ENCODE results near the gene ZNF366.

Gene ZNF366

DNA sequence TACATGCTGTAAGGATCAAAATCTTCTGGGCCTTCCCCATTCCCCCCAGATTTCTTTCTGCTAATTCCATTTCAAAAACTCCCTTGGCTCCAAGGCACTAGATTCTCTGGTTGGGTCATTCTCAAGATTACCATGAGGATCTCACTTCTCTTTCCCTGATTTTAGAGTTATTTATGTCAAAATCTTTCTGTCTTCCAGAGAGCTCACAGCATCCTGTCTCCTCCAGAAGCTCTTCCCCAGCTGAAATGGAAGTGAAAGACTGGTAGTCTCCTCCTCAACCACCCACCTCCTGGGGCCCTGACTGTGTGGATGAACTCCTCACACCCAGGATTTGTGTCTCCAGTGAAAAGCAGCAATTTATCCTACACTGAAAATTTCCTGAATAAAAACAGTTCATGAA, 11.9 kb upstream of the ZNF366 start:
- no peak for DNase-seq (ENCODE audit: low spot score)

DNA sequence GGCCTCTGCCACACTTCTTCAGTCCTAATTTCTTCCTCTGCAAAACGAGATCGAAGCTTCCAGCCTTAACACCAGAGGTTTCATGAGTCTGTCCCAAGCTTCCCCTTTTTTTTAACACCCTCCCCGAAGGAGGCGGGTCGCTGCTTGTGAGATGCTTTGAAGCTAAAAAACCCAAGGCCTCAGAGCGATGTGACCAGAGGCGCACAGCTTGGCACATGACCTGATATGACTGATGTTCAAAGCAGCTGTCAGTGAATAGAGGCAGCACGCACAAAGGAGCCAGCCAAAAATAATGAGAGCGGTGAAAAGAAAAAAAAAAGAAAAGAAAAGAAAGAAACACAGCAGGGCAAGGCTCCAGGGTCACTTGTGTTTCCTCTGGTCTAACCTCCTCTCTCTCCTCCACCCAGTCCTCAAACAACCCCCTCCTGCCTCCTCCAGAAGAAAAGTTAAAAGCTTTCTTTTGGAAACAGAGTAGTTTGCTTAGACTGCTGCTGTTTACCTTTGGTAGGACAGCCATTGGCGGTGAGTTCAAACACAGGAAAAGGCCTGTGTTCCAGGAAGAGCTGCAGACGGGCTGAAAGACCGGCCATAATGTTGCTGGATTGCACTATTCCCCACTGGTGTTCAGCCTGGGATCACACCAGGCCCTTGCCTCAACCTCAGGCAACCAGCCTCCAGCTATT, 10.9 kb upstream of the ZNF366 start:
- no peak for DNase-seq (ENCODE audit: low spot score)

DNA sequence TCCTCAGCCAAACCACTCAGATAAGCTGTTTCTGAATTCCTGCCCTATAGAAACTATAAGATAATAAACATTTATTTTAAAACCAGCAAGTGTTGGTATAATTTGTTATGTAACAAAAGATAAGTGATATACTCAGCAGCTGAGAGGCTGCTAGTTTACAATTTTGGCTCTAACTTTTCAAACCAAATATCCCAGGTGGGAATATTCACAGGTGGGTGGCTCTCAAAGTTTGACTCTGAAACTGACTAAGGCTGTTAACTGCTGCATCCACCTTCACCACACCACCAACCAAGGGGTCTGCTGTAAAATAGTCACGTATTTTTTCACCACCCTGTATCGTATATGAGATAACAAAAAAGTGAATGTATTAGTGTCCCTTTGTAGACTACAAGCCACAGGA, 9.7 kb upstream of the ZNF366 start:
- no peak for DNase-seq (ENCODE audit: low spot score)

DNA sequence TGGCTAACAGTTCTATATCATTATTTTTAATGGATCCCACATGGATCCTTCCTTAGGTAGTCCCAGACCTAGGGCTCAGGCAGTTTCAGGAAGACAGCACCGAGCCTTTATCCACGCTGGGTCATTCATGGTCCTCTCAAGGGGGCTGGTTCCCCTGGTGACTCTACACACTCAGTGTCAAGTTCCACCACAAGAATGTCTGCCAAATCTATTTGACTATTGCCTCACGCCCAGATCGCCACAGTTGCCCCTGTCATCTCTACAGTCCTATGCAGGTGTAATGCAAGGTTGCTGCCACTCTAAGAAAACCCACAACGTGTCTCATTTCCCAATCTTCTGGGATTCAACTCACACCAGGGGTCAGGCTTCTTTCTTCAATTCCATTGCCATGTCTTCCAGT, 8.0 kb upstream of the ZNF366 start:
- no peak for DNase-seq (ENCODE audit: low spot score)

DNA sequence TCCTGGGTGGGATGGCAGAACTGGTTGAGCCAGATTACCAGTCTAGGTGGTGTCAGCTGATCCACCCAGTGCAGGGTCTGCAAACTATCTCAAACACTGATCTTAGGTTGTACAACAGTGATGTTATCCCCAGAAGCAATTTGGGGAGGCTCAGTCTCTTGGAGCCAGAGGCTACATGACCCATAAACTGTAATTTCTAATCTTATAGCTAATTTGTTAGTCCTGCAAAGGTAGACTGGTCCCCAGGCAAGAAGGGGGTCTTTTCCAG, 5.3 kb upstream of the ZNF366 start:
- DNase-seq (ENCODE audit: low spot score), result no peak

- DNase-seq (ENCODE audit: low spot score), result no peak
Observed at GRCh38 chr5:72511774-72512592, 4.8 kb upstream of the ZNF366 start.

GRCh38 chr5:72511366-72511765, 4.2 kb upstream of the ZNF366 start:
- DNase-seq (ENCODE audit: low spot score), result no peak

GRCh38 chr5:72510610-72511181, 3.5 kb upstream of the ZNF366 start:
- DNase-seq (ENCODE audit: low spot score), result no peak

DNA sequence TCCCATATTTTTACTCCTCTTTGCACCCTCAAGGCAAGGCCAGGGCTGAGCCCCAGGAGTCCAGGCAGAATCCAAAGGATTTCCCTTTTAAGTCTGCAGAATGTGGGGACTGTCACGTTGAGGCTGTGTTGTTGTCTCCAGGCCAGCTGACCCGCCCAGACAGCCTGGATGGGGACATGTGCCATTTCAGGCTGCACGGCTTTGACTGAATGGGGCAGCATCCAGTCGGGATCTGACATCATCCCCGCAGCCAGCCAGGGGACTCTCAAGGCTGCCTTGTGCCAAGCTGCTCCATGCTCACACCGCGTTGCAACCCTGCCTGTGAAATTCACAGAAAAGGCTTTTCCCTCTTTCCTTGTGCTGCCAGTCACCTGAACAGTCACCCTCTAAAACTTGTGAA, 2.2 kb upstream of the ZNF366 start:
- no peak for DNase-seq (ENCODE audit: low spot score)

DNA sequence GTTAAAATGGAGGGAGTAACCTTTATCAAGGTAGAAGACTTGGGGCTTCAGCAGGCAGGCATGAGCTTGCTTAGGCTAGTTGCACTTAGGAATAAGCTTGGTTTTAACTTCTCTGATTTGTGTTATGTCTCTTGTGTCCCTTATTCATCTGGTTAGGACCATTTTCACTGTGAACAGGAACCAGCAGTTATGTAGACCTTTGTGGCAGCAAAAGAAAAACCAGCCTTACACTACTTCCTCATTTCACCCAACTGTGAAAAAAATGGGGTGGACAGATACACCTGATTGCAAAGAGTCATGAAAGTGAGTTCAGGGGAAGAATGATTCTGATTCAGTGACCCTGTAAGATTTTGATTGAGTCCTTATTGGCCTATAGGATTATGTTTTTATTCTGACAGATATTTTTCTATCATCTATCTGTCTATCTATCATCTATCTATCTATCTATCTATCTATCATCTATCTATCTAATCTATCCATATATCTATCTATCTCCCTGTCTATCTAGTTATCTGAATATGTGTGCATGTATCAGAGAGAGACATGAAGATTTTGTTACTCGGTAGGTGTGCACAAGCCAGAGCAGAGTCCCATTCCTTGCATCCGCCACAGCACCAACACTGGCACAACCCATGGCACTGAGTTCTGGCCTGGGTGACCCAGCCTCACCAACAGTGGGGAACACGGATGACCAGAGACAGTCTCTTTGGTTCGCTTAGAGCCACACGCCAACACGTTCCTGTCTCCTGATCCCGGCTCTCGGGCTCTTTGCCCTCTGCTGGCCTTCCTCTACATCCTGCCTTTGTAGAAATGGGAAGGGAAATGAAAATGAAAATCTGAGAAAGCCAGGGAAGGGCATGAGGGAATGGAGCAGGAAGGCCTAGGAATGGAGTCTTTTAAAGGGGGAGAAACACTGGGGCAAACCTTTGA, 1.3 kb upstream of the ZNF366 start:
- DNase-seq (ENCODE audit: low spot score), result no peak

- DNase-seq (ENCODE audit: low spot score), result no peak
Observed at GRCh38 chr5:72507907-72508238, 663 bp upstream of the ZNF366 start.

DNA sequence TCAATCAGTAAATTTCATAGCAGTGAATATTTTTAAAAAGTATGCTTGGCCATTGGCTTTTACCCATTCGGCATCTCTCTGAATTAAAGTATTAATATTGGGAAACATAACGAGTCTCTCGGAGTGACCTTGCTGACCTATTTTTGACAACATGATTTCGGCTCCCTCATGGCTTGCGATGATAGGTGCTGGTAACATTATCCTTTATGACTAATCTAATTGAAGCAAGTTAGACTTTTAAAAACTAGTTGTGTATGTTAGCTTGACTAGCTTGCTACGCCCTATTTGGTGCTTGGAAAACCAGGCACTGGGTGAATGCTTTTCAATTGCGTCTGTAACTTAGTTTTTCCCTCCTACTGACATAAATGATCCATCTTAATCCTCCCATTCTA, 1.1 kb downstream of the ZNF366 start:
- DNase-seq (ENCODE audit: low spot score), result no peak

DNA sequence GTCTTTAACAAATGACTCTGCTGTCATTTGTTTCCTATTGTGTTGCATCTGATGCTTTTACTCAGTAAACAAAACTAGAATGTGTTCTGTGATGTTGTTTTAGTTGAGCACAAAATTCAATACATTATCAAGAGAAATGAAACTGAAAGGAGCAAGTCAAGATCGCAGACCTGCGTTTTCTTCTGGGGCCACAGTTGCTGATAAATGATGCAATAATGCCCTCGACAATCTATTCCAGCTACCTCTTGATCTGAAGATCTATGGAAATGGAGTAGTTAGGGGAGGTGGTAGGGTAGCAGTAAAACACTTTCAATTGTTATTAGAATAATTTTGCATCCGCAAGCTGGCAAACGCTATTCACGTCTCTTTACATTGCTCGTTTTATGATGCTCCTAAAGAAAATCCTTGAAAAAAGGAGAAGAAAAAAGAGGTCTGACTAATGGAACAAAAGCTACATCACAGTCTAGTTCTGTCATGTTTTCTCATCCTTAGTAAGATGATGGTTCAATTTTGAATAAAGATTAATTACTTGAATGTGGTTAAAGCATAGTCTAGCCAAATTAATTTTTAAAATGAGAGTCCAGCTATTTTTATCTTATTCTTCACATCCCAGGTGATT, 1.6 kb downstream of the ZNF366 start:
- no peak for DNase-seq (ENCODE audit: low spot score)

- DNase-seq (ENCODE audit: low spot score), result no peak
Observed at GRCh38 chr5:72505016-72505415, 2.2 kb downstream of the ZNF366 start.

GRCh38 chr5:72503888-72504491, 3.2 kb downstream of the ZNF366 start:
- no peak for DNase-seq (ENCODE audit: low spot score)

DNA sequence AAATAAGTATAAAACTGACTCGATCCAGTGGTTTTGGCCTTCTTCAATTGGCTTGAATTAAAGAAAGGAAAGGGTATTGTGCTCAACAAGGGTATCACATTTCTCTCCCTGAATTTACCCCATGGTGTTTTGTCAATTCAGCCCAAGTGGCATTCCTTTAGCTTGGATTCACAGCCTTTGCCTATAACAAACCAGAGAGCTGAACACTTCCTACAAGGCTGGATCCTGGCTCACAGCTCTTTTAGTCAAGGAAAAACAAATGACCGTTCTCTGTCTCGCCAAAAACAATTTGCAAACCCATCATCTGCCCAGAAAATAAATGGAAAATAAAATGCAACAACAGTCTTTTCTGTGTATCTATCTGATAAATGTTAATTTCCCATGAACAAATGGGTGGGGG, 5.7 kb downstream of the ZNF366 start:
- no peak for DNase-seq (ENCODE audit: low spot score)

DNA sequence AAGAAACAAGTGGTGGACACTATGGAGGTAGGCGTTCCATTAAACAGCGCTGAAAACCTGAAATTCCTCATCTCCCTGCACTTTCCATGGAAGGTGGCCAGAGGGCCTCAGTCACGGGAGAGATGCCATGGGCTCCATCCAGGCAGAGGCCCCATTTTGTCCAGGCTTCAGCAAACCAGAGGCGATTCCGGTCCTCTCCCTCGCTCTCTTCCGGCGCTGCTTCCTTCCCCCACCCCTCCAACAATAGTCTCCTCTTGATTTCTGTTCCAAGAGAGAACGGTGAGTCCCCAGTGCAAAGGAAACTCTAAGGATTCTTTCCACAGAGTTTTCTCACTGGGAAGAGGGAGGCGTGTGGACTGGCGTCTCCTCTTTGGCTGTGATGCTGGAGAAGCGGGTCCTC, 7.5 kb downstream of the ZNF366 start:
- DNase-seq (ENCODE audit: low spot score), result no peak

DNA sequence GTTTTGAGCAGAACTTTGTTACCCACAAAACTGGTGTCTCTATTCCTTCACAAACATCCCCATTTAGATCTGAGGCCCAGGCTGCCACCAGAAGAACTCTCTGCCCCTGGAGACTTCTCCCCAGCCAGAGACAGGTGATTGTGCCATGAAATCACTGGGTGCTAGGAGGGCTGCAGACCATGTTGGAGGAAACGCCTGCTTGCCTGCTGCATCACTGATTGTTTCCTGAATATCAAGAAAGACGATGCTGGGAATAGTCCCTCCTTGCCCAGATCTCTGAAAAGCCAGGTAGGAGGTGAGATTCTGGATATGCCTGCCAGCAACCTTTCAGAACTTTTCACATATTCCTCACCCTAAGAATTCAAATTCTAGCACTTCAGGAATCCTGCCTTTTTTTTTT, 8.1 kb downstream of the ZNF366 start:
- no peak for DNase-seq (ENCODE audit: low spot score)

GRCh38 chr5:72498284-72498683, 8.9 kb downstream of the ZNF366 start:
- no peak for DNase-seq (ENCODE audit: low spot score)

- DNase-seq (ENCODE audit: low spot score), result no peak
Observed at GRCh38 chr5:72497823-72498222, 9.4 kb downstream of the ZNF366 start.

DNA sequence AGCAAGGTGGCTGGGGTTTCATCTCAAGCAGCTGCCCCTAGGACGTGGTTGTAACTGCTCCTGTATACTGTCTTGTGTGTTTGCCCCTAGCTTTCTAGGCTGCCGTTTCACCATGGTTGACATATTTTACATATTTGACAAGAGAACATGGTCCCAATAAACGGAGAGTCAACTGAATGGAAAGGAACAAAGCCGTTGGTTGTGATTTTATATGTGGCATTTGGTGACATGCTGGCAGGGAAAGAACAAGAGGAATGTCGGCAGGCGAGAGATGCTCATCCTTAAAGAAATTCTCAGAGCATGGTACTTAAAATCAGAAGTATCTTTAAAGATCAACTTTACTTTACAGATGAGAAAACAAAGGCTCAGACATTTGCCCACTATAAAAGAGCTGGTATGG, 11.8 kb downstream of the ZNF366 start:
- DNase-seq (ENCODE audit: low spot score), result no peak
